HepG2 (cell line): ENCODE results near the gene TOP1. TPM values are rescaled to one million over a fixed set of nuclear protein-coding genes. Genes with fewer than 3 reads are reported as not detected.

ENCODE experiments used
- BRD4 ChIP-seq: sonication (generic); formaldehyde crosslinking; IDR thresholded peaks from 2 replicates; pipeline ENCODE4 v1.4.0; 2020; ENCODE audit warnings: missing genetic modification reagents
- KLF12 ChIP-seq: sonication (generic); formaldehyde crosslinking; IDR thresholded peaks from 2 replicates; pipeline ENCODE4 v1.4.0; 2020; ENCODE audit warnings: missing genetic modification reagents, borderline replicate concordance
- ZNF274 ChIP-seq: sonication (generic); formaldehyde crosslinking; IDR thresholded peaks from 2 replicates; pipeline ENCODE4 v1.5.1; 2020; ENCODE audit warnings: mild to moderate bottlenecking, missing genetic modification reagents
- ZSCAN25 ChIP-seq: sonication (generic); formaldehyde crosslinking; IDR thresholded peaks from 2 replicates; pipeline ENCODE4 v1.8.0; 2022; ENCODE audit warnings: mild to moderate bottlenecking, missing genetic modification reagents
- polyA plus RNA-seq, 8 experiments: library from polyadenylated mRNA; depleted of rRNA in 3 of 8; stranded (reverse) in 7 of 8; unstranded in 1 of 8; fragments of >200 nt; fragmentation: Illumina TruSeq in 4 of 8; extraction: Trizol in 4 of 8; gene quantifications; 2 replicates each; pipeline versions ENCODE4 v1.2.1 to v1.2.3, GENCODE V29; 2011 to 2016; ENCODE audit warnings: low read depth in 4 of 8, missing spikeins in 1 of 8, mixed read lengths in 1 of 8; ENCODE audit not compliant: insufficient read depth in 1 of 8
- total RNA-seq, 5 experiments: library from RNA; depleted of rRNA; stranded (reverse); fragments of >200 nt; fragmentation: Illumina TruSeq; extraction: Trizol; gene quantifications; 2 replicates each; pipeline ENCODE4 v1.2.3, GENCODE V29; 2016; ENCODE audit warnings: low read depth in 1 of 5
- TF ChIP-seq, protein P1 (sequence below): sonication (generic); formaldehyde crosslinking; IDR thresholded peaks from 2 replicates; pipeline ENCODE4 v1.9.0; 2021; ENCODE audit warnings: missing genetic modification reagents, borderline replicate concordance
- TF ChIP-seq, protein P2 (sequence below): sonication (generic); formaldehyde crosslinking; IDR thresholded peaks from 2 replicates; pipeline ENCODE4 v1.4.0; 2020; ENCODE audit warnings: missing genetic modification reagents, borderline replicate concordance
- TF ChIP-seq, protein P3 (sequence below): sonication (generic); formaldehyde crosslinking; IDR thresholded peaks from 2 replicates; pipeline ENCODE4 v1.5.1; 2020; ENCODE audit warnings: mild to moderate bottlenecking, missing genetic modification reagents, moderate library complexity
- TF ChIP-seq, protein P4 (sequence below): sonication (generic); formaldehyde crosslinking; IDR thresholded peaks from 2 replicates; pipeline ENCODE4 v1.8.0; 2022; ENCODE audit warnings: missing genetic modification reagents, mild to moderate bottlenecking, borderline replicate concordance
- TF ChIP-seq, protein P5 (sequence below): IDR thresholded peaks from 2 replicates; pipeline ENCODE4 v1.6.1; 2016; ENCODE audit warnings: low read depth, control low read depth
- TF ChIP-seq, protein P6 (sequence below): sonication (generic); formaldehyde crosslinking; IDR thresholded peaks from 2 replicates; pipeline ENCODE4 v1.9.0; 2022; ENCODE audit warnings: missing genetic modification reagents, mild to moderate bottlenecking, borderline replicate concordance
- TF ChIP-seq, protein P7 (sequence below): sonication (generic); formaldehyde crosslinking; IDR thresholded peaks from 2 replicates; pipeline ENCODE4 v1.5.0; 2020; ENCODE audit warnings: mild to moderate bottlenecking, missing genetic modification reagents

The TOP1 gene
- total and polyA plus RNA-seq, 2 of the 13 experiments (the other 11 are each of a cell fraction or from before 2014, with no cell fraction given), result 10.2 to 19.4 TPM

DNA sequence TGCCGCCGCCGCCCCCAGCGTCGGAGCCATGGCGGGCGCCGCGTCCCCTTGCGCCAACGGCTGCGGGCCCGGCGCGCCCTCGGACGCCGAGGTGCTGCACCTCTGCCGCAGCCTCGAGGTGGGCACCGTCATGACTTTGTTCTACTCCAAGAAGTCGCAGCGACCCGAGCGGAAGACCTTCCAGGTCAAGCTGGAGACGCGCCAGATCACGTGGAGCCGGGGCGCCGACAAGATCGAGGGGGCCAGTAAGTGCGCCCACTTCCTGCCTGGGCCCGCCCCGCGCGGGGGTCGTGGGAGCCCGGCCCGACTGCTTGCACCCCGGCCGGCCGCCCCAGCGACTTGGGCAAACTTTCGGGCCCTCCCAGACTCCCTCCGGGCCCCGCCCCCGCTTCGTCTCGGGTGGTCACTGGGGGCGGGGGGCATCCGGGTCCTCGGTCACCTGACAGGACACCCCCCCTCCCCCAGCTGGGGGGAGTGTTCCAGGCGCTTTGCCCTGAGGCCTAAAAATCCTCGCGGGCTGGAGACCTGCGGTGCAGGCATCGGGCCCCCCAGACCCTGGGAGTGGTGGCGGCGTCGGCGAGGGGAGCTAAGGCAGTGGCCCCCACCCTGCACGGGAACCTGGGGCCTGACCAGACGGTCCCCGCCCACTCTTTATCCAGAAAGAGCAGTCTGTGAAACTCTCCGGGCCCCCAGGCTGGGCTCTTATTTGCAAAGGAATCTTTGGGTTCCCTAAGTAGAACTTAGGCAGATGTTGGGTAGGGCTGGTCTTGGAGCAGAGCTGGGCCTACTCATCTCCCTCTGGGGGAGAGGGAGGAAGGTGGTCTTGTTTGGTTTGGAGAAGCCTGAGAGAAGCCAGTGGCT, 109.2 kb downstream of the TOP1 start (continued):
- TF ChIP-seq, protein P1, sequence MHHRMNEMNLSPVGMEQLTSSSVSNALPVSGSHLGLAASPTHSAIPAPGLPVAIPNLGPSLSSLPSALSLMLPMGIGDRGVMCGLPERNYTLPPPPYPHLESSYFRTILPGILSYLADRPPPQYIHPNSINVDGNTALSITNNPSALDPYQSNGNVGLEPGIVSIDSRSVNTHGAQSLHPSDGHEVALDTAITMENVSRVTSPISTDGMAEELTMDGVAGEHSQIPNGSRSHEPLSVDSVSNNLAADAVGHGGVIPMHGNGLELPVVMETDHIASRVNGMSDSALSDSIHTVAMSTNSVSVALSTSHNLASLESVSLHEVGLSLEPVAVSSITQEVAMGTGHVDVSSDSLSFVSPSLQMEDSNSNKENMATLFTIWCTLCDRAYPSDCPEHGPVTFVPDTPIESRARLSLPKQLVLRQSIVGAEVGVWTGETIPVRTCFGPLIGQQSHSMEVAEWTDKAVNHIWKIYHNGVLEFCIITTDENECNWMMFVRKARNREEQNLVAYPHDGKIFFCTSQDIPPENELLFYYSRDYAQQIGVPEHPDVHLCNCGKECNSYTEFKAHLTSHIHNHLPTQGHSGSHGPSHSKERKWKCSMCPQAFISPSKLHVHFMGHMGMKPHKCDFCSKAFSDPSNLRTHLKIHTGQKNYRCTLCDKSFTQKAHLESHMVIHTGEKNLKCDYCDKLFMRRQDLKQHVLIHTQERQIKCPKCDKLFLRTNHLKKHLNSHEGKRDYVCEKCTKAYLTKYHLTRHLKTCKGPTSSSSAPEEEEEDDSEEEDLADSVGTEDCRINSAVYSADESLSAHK (CRISPR knock-in tag), result no peak
- TF ChIP-seq ZSCAN25 (CRISPR knock-in tag), result peak; percentile 76; the same call in 1 of the 2 replicates
- TF ChIP-seq, protein P2, sequence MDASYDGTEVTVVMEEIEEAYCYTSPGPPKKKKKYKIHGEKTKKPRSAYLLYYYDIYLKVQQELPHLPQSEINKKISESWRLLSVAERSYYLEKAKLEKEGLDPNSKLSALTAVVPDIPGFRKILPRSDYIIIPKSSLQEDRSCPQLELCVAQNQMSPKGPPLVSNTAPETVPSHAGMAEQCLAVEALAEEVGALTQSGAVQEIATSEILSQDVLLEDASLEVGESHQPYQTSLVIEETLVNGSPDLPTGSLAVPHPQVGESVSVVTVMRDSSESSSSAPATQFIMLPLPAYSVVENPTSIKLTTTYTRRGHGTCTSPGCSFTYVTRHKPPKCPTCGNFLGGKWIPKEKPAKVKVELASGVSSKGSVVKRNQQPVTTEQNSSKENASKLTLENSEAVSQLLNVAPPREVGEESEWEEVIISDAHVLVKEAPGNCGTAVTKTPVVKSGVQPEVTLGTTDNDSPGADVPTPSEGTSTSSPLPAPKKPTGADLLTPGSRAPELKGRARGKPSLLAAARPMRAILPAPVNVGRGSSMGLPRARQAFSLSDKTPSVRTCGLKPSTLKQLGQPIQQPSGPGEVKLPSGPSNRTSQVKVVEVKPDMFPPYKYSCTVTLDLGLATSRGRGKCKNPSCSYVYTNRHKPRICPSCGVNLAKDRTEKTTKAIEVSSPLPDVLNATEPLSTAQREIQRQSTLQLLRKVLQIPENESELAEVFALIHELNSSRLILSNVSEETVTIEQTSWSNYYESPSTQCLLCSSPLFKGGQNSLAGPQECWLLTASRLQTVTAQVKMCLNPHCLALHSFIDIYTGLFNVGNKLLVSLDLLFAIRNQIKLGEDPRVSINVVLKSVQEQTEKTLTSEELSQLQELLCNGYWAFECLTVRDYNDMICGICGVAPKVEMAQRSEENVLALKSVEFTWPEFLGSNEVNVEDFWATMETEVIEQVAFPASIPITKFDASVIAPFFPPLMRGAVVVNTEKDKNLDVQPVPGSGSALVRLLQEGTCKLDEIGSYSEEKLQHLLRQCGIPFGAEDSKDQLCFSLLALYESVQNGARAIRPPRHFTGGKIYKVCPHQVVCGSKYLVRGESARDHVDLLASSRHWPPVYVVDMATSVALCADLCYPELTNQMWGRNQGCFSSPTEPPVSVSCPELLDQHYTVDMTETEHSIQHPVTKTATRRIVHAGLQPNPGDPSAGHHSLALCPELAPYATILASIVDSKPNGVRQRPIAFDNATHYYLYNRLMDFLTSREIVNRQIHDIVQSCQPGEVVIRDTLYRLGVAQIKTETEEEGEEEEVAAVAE (CRISPR knock-in tag), result peak; percentile 78
- TF ChIP-seq, protein P3, sequence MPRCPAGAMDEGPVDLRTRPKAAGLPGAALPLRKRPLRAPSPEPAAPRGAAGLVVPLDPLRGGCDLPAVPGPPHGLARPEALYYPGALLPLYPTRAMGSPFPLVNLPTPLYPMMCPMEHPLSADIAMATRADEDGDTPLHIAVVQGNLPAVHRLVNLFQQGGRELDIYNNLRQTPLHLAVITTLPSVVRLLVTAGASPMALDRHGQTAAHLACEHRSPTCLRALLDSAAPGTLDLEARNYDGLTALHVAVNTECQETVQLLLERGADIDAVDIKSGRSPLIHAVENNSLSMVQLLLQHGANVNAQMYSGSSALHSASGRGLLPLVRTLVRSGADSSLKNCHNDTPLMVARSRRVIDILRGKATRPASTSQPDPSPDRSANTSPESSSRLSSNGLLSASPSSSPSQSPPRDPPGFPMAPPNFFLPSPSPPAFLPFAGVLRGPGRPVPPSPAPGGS (CRISPR knock-in tag), result no peak
- peak; percentile 43 for TF ChIP-seq KLF12 (CRISPR knock-in tag)
- TF ChIP-seq, protein P4, sequence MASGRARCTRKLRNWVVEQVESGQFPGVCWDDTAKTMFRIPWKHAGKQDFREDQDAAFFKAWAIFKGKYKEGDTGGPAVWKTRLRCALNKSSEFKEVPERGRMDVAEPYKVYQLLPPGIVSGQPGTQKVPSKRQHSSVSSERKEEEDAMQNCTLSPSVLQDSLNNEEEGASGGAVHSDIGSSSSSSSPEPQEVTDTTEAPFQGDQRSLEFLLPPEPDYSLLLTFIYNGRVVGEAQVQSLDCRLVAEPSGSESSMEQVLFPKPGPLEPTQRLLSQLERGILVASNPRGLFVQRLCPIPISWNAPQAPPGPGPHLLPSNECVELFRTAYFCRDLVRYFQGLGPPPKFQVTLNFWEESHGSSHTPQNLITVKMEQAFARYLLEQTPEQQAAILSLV, result peak; percentile 83; the same call in 1 of the 2 replicates
- TF ChIP-seq, protein P5, sequence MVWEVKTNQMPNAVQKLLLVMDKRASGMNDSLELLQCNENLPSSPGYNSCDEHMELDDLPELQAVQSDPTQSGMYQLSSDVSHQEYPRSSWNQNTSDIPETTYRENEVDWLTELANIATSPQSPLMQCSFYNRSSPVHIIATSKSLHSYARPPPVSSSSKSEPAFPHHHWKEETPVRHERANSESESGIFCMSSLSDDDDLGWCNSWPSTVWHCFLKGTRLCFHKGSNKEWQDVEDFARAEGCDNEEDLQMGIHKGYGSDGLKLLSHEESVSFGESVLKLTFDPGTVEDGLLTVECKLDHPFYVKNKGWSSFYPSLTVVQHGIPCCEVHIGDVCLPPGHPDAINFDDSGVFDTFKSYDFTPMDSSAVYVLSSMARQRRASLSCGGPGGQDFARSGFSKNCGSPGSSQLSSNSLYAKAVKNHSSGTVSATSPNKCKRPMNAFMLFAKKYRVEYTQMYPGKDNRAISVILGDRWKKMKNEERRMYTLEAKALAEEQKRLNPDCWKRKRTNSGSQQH (CRISPR knock-in tag), result peak; percentile 62
- peak; percentile 75 for TF ChIP-seq ZNF274 (CRISPR knock-in tag)
- TF ChIP-seq, protein P6, sequence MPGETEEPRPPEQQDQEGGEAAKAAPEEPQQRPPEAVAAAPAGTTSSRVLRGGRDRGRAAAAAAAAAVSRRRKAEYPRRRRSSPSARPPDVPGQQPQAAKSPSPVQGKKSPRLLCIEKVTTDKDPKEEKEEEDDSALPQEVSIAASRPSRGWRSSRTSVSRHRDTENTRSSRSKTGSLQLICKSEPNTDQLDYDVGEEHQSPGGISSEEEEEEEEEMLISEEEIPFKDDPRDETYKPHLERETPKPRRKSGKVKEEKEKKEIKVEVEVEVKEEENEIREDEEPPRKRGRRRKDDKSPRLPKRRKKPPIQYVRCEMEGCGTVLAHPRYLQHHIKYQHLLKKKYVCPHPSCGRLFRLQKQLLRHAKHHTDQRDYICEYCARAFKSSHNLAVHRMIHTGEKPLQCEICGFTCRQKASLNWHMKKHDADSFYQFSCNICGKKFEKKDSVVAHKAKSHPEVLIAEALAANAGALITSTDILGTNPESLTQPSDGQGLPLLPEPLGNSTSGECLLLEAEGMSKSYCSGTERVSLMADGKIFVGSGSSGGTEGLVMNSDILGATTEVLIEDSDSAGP (CRISPR knock-in tag), result peak; percentile 81; the same call in 1 of the 2 replicates
- TF ChIP-seq, protein P7, sequence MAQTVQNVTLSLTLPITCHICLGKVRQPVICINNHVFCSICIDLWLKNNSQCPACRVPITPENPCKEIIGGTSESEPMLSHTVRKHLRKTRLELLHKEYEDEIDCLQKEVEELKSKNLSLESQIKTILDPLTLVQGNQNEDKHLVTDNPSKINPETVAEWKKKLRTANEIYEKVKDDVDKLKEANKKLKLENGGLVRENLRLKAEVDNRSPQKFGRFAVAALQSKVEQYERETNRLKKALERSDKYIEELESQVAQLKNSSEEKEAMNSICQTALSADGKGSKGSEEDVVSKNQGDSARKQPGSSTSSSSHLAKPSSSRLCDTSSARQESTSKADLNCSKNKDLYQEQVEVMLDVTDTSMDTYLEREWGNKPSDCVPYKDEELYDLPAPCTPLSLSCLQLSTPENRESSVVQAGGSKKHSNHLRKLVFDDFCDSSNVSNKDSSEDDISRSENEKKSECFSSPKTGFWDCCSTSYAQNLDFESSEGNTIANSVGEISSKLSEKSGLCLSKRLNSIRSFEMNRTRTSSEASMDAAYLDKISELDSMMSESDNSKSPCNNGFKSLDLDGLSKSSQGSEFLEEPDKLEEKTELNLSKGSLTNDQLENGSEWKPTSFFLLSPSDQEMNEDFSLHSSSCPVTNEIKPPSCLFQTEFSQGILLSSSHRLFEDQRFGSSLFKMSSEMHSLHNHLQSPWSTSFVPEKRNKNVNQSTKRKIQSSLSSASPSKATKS, result no peak; the same call in 1 of the 2 replicates
- no peak for TF ChIP-seq BRD4 (CRISPR knock-in tag)
